Activated T-helper 2 cell treated with anti-CD3 and anti-CD28 coated beads, Interferon-gamma antibody, Interleukin-2, Interleukin-4, amounts not matched to agents 10 μg/mL and 5 μg/mL and 100 μg/mL, durations not matched to agents 14 hours and 24 hours and 36 hours (primary cell): Measurements from ENCODE around the gene ZNF529. TPM values are rescaled to one million over a fixed set of nuclear protein-coding genes. Genes with fewer than 3 reads are reported as not detected.
"Not testable (repeated sequence)": the region's sequence is repeated elsewhere in the genome, so short reads cannot be mapped to it uniquely, and the experiment has no call there.

ENCODE experiments used
- DNase-seq: peaks from one replicate; pipeline ENCODE4 v3.0.0; 2021; ENCODE audit warnings: low spot score
- H3K27ac Mint-ChIP-seq: one replicate; pipeline ENCODE4 v1.8.0; 2021; ENCODE audit warnings: mixed read lengths
- H3K27me3 Mint-ChIP-seq: one replicate; pipeline ENCODE4 v1.8.0; 2021; ENCODE audit warnings: low read depth, mixed read lengths
- H3K36me3 Mint-ChIP-seq: one replicate; pipeline ENCODE4 v1.8.0; 2021; ENCODE audit warnings: low read depth, mixed read lengths
- H3K4me1 Mint-ChIP-seq: one replicate; pipeline ENCODE4 v1.8.0; 2021; ENCODE audit warnings: low read depth, mixed read lengths
- H3K4me3 Mint-ChIP-seq: one replicate; pipeline ENCODE4 v1.8.0; 2021; ENCODE audit warnings: low read depth, mild to moderate bottlenecking, moderate library complexity, mixed read lengths
- H3K9me3 Mint-ChIP-seq: one replicate; pipeline ENCODE4 v1.8.0; 2021; ENCODE audit warnings: mixed read lengths
- intact Hi-C: fragments of 100-400 bp; cut with micrococcal nuclease; formaldehyde crosslinking; loops from one replicate; pipeline ENCODE4 v1.15.1; 2023
- total RNA-seq: library from RNA; stranded (reverse); gene quantifications from 2 replicates; pipeline ENCODE4 v1.2.3, GENCODE V29; 2022

The ZNF529 gene
- 14.8 and 15.2 TPM in 2 replicates for total RNA-seq

DNA sequence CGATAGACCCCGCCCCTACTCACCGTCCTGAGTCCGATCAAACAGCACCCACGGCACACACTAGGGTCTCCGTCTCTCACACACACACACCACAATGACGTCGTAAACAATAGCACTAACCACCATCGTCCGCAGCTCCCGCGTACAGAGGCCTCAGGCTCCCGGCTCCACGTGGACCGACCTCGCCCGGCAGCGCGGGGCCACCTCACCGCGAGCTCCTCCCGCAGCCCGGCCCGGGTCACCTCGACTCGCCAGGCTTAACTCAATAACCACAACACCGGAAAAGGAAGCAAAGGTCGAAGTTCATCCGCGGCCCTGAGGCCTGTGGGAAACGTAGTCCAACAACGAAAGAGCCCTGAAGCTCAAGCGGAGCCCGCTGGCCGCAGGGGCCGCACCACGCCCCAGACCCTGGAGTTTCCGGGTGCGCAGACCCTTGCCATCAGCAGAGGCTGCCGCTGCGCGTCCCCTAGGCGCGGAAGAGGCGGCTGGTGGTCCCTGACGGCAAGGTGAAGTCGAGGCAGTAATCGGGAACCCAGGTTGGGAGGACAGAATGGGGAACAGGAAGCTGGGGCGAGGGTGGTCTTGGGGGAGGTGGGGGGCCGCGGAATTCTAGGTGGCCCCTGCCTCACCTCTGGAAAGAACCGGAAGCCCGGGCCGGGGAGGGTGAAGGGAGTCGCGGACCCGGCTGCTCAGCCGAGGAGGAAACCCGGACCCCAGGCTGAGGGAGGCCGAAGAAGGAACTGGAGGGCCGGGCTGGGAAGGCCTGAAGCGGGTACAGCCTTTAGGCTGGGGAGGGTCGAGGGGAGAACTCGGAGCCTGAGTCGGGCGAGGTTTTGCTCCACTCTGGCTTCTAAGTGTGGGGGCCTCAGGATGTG lies at the start of gene ZNF529:
ZNF529 (minus strand) TSS at position 273 of the 875 bp plus-strand sequence. CDS start 946 bp downstream, outside the sequence.
- intact Hi-C loops = loop anchor here (1.0 to 5.0 kb wide), 4 partner anchors 31 to 279 kb away; partner anchors contain the start of genes ZNF260, ZNF345 and ZNF567

DNA sequence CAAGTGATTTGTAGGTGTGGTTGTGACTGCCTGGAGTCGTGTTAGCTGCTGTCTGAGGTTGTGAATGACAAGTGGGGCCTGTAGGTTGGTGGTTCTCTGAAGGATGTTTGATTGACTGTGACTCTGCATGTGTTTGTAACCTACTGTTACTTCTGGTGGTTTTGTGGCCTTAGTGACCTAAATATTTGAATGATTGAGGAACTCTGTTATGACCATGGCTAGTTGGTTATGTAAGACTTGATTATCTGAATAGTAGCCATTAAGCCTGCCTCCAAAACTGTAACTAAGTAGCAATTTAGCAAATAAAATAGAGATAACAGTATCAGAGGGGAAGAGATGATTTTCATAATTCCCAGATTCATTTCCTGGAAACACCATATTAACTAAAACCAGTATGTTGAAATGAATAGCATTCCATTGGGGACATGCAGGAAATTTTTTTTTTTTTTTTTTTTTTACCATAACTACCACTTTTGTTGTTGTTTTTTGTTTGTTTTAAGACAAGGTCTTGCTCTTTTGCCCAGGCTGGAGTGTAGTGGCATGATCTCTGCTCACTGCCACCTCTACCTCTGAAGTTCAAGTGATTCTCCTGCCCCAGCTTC lies 32.9 kb upstream of the ZNF529 start:
- intact Hi-C loops = loop anchor here (1.0 to 2.0 kb wide), 3 partner anchors 77 to 117 kb away; partner anchors contain the start of genes ZNF260, ZNF566 and ZNF567
- Mint-ChIP-seq H3K27me3 (no peaks in the 10 kb centered on the region), H3K27ac (peak overlapping the region; percentile 88), H3K36me3 (peaks cover 67% of the 10 kb centered on the region), H3K9me3 (peaks cover 48% of the 10 kb centered on the region), H3K4me1 (peaks cover 17% of the 10 kb centered on the region), H3K4me3 (peak overlapping the region; percentile 87)
- no peak for DNase-seq

More for the DNA sequence above, at the start of gene ZNF529:
- peak; percentile 85 for DNase-seq
- Mint-ChIP-seq H3K27me3 (no peaks in the 10 kb centered on the region), H3K27ac (peak within 1 kb of the TSS; percentile 95), H3K4me1 (peaks cover 24% of the 10 kb centered on the region), H3K9me3 (peaks cover 44% of the 10 kb centered on the region), H3K36me3 (peaks cover 86% of the 10 kb centered on the region), H3K4me3 (peak within 1 kb of the TSS; percentile 93)

DNA sequence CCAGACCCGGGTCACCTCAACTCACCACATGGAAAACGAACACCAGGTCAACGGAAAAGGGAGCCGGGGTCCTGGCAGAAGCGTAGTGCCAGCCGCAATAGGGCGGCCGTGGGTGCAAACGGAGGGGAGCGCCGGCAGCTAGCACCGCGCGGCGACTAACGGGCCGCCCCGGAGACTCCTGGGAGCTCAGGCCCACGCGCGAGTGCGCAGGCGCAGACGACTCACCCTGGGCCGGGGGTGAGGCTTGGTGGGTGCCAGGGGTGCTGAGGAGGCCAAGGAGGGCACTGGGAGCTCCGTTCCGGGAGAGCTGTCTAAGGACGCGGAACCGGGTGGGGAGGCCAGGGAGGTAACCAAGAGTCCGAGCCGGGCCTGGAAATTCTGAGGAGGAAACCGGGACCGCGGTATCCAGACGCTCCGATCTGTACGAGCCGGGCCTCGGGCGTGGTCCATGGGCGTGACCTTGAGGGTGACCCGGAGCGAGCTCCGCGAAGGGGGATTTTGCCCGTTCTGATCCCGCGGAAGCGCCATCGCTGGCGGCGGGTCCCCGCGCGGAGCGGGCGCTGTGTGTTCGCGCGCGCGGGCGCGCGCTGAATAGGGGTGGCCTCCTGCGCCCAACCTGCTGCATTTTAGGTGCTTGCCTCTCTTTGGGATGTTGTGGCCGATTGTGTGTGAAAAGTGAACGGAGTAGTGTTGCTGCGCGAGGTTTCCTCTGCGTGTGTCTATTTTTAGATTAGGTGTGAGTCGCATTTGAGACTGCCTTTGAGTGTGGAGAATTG lies 32.2 kb upstream of the ZNF529 start, which contains the start of gene ZNF382:
ZNF382 (plus strand) TSS at position 213 of the 776 bp plus-strand sequence. CDS start 4,602 bp downstream, outside the sequence.
- no peaks in the 10 kb centered on the region for H3K27me3 Mint-ChIP-seq
- peak; percentile 81 for DNase-seq
- peaks cover 17% of the 10 kb centered on the region for H3K4me1 Mint-ChIP-seq
- peaks cover 63% of the 10 kb centered on the region for H3K36me3 Mint-ChIP-seq
- intact Hi-C loops = loop anchor here (1.0 to 2.0 kb wide), 3 partner anchors 76 to 116 kb away; partner anchors contain the start of genes ZNF260, ZNF566 and ZNF567
- peaks cover 48% of the 10 kb centered on the region for H3K9me3 Mint-ChIP-seq
- peak within 1 kb of the TSS; percentile 87 for H3K4me3 Mint-ChIP-seq
- peak within 1 kb of the TSS; percentile 89 for H3K27ac Mint-ChIP-seq

DNA sequence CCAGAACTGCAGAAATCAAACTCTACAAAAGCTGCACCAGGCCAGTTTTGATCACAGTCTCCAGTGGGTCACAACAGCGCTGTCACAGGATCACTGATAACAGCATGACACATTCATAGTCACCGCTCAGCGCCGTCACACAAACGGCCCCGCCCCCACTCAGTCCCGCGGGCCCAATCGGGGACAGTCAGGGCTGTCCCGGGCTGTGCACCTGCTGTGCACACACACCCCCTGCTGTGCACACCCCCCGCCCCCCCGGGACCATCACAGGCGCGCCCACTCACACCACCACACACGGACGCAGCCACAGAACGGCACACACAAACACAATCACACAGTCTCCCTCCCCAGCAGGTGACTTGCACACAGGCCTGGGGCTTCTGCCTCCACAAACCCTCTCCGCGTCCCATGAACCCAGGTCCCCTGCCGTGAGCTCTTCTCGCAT lies 31.6 kb upstream of the ZNF529 start:
- H3K27ac Mint-ChIP-seq = peak overlapping the region; percentile 89

DNA sequence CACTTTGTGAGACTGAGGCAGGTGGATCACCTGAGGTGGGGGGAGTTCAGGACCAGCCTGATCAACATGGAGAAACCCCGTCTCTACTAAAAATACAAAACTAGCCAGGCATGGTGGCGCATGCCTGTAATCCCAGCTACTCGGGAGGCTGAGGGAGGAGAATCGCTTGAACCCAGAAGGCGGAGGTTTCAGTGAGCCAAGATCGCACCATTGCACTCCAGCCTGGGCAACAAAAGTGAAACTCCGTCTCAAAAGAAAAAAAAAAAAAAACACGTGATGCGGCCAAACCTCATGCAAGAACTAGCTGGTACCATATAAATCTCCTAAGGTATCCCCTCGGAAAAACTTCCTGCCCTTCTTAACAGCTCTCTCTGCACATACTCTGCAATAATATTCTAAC lies 29.6 kb upstream of the ZNF529 start:
- H3K27me3 Mint-ChIP-seq, H3K4me3 Mint-ChIP-seq, intact Hi-C loops, DNase-seq, H3K27ac Mint-ChIP-seq: not testable (repeated sequence)
- H3K4me1 Mint-ChIP-seq = peaks cover 17% of the 10 kb centered on the region
- H3K36me3 Mint-ChIP-seq = peaks cover 48% of the 10 kb centered on the region
- peaks cover 42% of the 10 kb centered on the region for H3K9me3 Mint-ChIP-seq

More for the DNA sequence above, 31.6 kb upstream of the ZNF529 start:
- intact Hi-C loops = loop anchor here (1.0 to 2.0 kb wide), 4 partner anchors 31 to 115 kb away; partner anchors contain the start of genes ZNF260, ZNF529, ZNF566 and ZNF567
- Mint-ChIP-seq H3K36me3 (peaks cover 57% of the 10 kb centered on the region), H3K4me3 (peak overlapping the region; percentile 87), H3K27me3 (no peaks in the 10 kb centered on the region), H3K4me1 (peaks cover 17% of the 10 kb centered on the region), H3K9me3 (peaks cover 45% of the 10 kb centered on the region)
- peak; percentile 81 for DNase-seq

DNA sequence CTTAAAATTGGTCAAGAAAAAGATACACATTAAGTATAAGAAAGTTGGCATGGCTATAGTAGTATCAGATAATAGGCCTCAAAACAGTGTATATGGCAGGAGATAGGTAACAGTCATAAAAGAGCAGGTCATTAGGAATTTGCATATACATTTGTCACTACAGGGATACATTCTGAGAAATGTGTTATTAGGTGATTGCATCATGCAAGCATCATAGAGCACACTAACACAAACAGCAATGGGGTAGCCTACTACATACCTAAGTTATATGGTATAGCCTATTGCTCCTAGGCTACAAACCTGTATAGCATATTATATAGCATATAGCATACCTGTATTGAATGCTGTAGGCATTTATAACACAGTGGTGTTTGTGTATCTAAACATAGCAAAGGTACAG lies 6.2 kb upstream of the ZNF529 start:
- intact Hi-C loops = no loop called here
- H3K36me3 Mint-ChIP-seq = peaks cover 94% of the 10 kb centered on the region
- no peaks in the 10 kb centered on the region for H3K27me3 Mint-ChIP-seq
- H3K9me3 Mint-ChIP-seq = peaks cover 59% of the 10 kb centered on the region
- DNase-seq = no peak
- H3K27ac Mint-ChIP-seq = no peak overlapping the region
- no peak overlapping the region for H3K4me3 Mint-ChIP-seq
- H3K4me1 Mint-ChIP-seq = peaks cover 6% of the 10 kb centered on the region

DNA sequence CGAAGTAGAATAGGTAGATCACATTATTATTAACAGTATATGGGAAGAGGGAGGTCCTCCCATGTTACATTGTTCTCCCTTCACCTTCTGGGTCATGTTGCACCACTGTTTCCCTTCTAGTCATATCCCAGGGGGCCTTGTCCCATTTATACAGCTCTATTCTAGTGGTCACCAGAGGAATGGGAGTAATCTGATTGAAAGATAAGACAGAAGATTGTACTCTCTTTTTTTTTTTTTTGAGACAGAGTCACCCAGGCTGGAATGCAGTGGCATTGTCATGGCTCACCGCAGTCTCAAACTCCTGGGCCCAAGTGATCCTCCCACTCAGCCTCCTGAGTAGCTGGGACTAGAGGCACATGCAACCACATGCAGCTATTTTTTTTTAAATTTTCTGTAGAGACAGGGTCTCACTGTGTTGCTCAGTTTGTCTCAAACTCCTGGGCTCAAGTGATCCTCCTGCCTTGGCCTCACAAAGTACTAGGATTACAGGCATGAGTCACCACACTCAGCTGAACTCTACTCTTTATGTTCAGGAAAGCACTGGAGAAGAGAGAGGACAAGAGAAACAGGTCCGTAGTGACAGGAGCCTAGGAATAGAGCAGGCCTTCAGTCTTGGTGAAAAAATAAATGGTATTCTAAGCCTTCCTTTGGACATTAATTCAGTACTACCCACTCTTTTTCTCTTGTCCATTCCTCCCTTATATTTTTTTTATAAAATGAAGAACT lies 4.3 kb upstream of the ZNF529 start:
- Mint-ChIP-seq H3K27ac (no peak overlapping the region), H3K4me1 (peaks cover 17% of the 10 kb centered on the region), H3K36me3 (peaks cover 93% of the 10 kb centered on the region), H3K27me3 (no peaks in the 10 kb centered on the region), H3K4me3 (no peak overlapping the region), H3K9me3 (peaks cover 48% of the 10 kb centered on the region)
- intact Hi-C loops = no loop called here
- no peak for DNase-seq

DNA sequence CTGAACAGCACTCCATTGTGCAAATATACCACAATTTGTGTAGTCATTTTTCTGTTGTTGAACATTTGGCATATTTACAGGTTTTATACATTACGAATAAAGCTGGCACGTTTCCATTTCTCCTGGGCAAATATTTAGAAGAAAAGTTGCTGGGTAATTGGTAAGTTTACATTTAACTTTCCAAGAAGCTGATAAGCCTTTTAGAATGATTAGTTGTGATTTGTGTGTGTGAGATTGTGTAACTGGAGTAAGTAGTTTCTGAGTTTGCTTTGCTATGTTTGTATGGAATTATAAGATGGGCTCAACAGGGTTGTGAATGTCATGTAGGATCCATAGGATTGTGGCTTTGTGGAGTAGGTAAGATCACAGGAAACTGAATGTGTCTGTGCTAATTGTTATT lies 1.6 kb upstream of the ZNF529 start:
- peaks cover 86% of the 10 kb centered on the region for H3K36me3 Mint-ChIP-seq
- intact Hi-C loops = loop anchor here (5.0 kb wide), 2 partner anchors 113 to 278 kb away; partner anchors contain the start of genes ZNF345 and ZNF567
- H3K9me3 Mint-ChIP-seq = peaks cover 40% of the 10 kb centered on the region
- H3K27me3 Mint-ChIP-seq = no peaks in the 10 kb centered on the region
- H3K4me1 Mint-ChIP-seq = peaks cover 24% of the 10 kb centered on the region
- H3K27ac Mint-ChIP-seq = peak overlapping the region; percentile 6
- peak overlapping the region; percentile 93 for H3K4me3 Mint-ChIP-seq
- no peak for DNase-seq

DNA sequence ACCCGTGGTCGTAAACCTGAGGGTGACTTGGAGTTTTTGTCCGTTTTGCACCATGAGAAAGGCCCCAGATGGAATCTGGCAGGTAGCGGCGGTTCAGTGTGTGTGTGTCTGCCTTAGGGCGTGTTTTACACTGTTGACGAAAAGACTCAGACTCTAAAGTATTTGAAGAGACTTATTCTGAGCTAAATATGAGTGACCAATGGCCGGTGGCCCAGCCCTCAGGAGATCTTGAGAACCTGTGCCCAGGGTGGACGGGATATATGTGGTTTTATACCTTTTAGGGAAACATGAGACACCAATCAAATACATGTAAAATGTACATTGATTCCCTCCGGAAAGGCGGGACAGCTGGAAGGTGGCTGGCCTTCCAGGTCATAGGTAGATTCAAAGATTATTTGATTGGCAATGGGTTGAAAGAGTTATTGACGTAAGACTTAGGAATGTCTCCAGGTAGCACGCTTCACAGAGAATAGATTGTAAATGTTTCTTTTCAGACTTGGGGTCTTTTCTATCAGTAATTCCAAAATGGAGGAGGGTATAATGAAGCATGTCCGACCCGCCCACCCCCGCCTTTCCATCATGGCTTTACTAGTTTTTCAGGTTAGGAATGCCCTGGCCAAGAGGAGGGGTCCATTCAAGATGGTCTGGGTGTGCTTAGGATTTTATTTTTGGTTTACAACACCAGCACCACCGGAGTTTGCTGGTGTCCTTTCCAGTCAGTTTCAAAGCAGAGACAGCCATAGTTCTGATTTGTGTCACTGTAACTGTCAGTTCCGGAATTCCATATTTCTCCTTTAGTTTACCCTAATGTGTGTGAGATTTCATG lies 1.0 kb upstream of the ZNF529 start:
- peak overlapping the region; percentile 95 for H3K27ac Mint-ChIP-seq
- H3K36me3 Mint-ChIP-seq = peaks cover 86% of the 10 kb centered on the region
- H3K27me3 Mint-ChIP-seq = no peaks in the 10 kb centered on the region
- H3K4me3 Mint-ChIP-seq = peak overlapping the region; percentile 93
- intact Hi-C loops = loop anchor here (1.0 to 5.0 kb wide), 4 partner anchors 30 to 278 kb away; partner anchors contain the start of genes ZNF260, ZNF345 and ZNF567
- peak; percentile 12 for DNase-seq
- H3K4me1 Mint-ChIP-seq = peaks cover 24% of the 10 kb centered on the region
- H3K9me3 Mint-ChIP-seq = peaks cover 39% of the 10 kb centered on the region

DNA sequence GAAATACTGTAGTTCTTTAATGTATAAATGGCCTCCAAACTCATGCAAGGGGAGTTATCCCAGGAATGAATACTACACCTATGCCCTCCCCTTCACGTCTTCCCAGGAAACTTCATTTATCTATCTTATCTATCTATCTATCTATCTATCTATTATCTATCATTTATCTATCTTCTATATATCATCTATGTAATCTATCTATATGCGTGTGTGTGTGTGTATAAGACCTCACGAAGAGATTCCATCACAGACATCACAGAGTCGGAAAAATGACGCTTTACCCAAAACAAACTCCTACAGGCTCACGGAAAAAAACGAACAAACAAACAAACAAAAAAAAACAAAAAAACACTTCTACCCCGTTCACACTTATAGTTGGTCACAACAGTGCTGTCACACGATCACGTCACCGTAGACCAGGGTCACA lies 486 bp downstream of the ZNF529 start:
- Mint-ChIP-seq H3K36me3 (peaks cover 88% of the 10 kb centered on the region), H3K27me3 (no peaks in the 10 kb centered on the region), H3K9me3 (peaks cover 47% of the 10 kb centered on the region), H3K4me1 (peaks cover 24% of the 10 kb centered on the region), H3K27ac (peak overlapping the region; percentile 95), H3K4me3 (peak overlapping the region; percentile 93)
- no peak for DNase-seq
- intact Hi-C loops = loop anchor here (1.0 to 5.0 kb wide), 4 partner anchors 32 to 280 kb away; partner anchors contain the start of genes ZNF260, ZNF345 and ZNF567

DNA sequence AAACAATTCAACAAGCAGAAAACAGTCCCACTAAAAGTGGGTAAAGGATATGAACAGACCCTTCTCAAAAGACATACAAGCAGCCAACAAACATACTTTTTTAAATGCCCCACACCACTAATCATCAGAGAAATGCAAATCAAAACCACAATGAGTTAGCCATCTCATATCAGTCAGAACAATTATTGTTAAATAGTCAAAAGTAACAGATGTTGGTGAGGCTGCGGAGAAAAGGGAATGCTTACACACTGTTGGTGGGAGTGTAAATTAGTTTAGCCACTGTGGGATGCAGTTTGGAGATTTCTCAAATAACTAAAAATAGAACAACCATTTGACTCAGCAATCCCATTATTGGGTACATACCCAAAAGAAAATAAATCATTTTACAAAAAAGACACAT lies 8.7 kb downstream of the ZNF529 start:
- Mint-ChIP-seq H3K4me3 (no peak overlapping the region), H3K36me3 (peaks cover 92% of the 10 kb centered on the region), H3K27me3 (no peaks in the 10 kb centered on the region), H3K4me1 (no peaks in the 10 kb centered on the region), H3K27ac (no peak overlapping the region), H3K9me3 (peaks cover 80% of the 10 kb centered on the region)
- no peak for DNase-seq
- intact Hi-C loops = no loop called here
